Thyroid gland (tissue), 4 donors: ENCODE measurements around the gene SYCP3.

Source experiments
- POLR2A ChIP-seq, 2 donors: fragments of 450-650 bp; IDR thresholded peaks; one replicate each; pipeline ENCODE4 v1.6.1; 2017; ENCODE audit warnings: antibody characterized with exemption in 2 of 2, mild to moderate bottlenecking in 2 of 2, moderate library complexity in 1 of 2
- TF ChIP-seq, protein P1 (sequence below), 6 experiments: fragments of 200-600 bp in 3 of 6; fragments of 450-650 bp in 3 of 6; sonication (generic) in 3 of 6; IDR thresholded peaks; one replicate each; pipeline ENCODE4 v1.5.1; 2016 to 2019; ENCODE audit warnings: antibody characterized with exemption in 6 of 6, mild to moderate bottlenecking in 2 of 6, inconsistent platforms in 1 of 6, moderate library complexity in 1 of 6

DNA sequence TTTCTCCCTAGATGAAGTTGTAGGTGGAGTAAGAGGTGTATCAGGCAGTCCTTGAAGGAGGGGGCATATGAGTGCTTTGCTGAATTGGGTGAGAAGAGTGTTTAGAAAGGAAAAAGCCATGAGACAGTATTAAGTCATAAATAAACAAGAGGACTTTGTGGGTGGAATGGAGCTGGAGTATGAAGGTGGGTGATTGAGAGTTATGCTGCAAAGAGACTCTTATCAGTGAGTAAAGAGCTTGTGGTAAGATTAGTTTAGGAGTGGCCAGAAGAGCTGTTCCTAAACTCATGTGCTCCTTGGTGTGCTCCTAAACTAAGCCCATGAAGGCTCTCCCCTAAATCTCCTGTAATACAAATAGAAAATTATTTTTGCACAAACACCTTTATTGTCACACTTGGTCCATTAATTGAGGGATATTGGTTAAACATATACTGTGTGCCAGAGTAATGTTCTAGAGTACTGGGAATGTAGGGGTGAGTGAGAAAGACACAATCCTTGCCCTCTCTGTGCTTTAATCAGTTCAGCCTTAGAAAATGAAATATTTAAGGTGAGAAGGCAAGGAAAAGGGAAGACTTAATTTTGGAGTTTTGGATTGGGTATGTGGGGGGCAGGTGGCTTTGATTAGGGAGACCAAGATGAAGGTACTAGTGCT lies 32.0 kb downstream of the SYCP3 start:
- TF ChIP-seq, protein P1, sequence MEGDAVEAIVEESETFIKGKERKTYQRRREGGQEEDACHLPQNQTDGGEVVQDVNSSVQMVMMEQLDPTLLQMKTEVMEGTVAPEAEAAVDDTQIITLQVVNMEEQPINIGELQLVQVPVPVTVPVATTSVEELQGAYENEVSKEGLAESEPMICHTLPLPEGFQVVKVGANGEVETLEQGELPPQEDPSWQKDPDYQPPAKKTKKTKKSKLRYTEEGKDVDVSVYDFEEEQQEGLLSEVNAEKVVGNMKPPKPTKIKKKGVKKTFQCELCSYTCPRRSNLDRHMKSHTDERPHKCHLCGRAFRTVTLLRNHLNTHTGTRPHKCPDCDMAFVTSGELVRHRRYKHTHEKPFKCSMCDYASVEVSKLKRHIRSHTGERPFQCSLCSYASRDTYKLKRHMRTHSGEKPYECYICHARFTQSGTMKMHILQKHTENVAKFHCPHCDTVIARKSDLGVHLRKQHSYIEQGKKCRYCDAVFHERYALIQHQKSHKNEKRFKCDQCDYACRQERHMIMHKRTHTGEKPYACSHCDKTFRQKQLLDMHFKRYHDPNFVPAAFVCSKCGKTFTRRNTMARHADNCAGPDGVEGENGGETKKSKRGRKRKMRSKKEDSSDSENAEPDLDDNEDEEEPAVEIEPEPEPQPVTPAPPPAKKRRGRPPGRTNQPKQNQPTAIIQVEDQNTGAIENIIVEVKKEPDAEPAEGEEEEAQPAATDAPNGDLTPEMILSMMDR (IDR thresholded peaks at IDR 0.05), result no peak
- TF ChIP-seq POLR2A (IDR thresholded peaks at IDR 0.05), result no peak
